HG03571 (cell line): ENCODE measurements around the gene ASH1L.
"Not testable (repeated sequence)": the region's sequence is repeated elsewhere in the genome, so short reads cannot be mapped to it uniquely, and the experiment has no call there.

ENCODE experiments used
- ATAC-seq: cut with Tn5 transposase; IDR thresholded peaks from one replicate; pipeline ENCODE4 v1.9.1; 2021; ENCODE audit not compliant: unreplicated experiment

ASH1L gene

GRCh38 chr1:155499263-155499662, 63.3 kb downstream of the ASH1L start:
- ATAC-seq, result no peak

GRCh38 chr1:155493595-155493994, 69.0 kb downstream of the ASH1L start:
- ATAC-seq, result not testable (repeated sequence)

- ATAC-seq, result not testable (repeated sequence)
Observed at GRCh38 chr1:155488419-155488818, 74.2 kb downstream of the ASH1L start.

DNA sequence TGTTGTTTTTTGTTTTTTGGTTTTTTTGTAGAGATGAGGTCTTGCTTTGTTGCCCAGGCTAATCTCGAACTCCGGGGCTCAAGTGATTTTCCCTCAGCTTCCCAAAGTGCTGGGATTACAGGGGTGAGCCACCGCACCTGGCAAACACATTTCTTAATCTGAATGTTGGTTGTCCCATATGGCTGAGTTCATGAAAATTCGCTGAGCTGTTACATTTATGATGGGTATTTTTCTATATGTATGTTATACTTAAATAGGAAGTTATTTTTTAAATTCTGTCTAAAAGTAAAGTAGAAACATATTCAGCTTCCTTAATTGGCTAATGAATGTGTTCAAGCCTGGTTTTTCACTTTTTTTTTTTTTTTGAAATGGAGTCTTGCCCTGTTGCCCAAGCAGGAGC, 75.1 kb downstream of the ASH1L start:
- no peak for ATAC-seq

- not testable (repeated sequence) for ATAC-seq
Observed at GRCh38 chr1:155486952-155487351, 75.7 kb downstream of the ASH1L start.

DNA sequence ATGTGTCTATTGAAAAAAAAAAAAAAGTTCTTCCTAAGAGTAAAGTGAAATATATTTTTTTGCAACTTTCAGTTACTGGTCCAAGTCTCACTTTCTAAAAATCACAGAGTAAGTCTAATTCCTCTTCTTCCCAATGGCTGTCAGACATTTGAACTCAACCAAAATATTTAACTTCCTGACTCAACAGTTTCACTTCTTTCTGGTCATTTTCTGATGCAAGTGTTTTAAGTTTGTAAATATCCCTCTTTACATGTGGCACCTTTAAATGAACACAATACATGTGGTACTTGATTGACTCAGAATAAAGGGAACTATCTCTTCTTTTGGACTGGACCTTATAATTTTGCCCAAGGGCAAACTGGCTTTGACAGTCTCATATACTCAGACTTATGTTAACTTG, 76.7 kb downstream of the ASH1L start:
- no peak for ATAC-seq

DNA sequence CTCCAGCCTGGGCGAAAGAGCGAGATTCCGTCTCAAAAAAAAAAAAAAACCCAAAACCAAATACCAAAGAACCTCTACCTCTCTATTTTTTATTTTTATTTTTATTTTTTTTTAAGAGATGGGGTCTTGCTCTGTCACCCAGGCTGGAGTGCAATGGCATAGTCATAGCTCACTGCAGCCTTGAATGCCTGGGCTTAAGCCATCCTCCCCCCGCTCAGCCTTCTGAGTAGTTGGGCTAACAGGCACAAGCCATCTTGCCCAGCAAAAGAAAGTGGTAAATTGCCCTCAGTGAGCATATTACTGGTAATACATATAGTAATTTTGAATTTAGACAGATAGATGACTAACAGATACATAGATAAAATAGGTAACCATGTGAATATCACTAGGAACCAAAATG, 77.4 kb downstream of the ASH1L start:
- ATAC-seq, result no peak

DNA sequence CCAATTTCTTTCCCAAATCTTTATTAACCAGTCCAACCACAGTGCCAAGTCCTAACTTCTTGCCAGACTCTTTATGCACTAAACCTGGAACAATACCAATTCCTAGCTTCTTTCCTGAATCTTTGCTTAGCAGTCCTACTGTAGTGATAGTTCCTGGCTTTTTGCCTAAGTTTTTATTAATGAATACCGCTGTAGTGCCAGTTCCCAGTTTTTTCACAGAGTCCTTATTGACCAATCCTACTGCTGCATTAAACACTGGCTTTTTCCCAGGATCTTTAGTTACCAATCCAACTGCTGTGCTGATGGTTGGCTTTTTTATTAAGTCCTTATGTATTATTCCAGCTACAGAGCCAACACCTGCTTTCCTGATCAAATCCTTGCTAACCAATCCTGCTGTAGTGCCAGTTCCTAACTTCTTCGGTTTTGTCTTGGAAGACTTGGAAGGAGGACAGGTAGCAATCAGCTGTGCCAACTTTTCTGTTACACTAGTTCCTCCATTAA, 80.8 kb downstream of the ASH1L start:
- ATAC-seq, result no peak

DNA sequence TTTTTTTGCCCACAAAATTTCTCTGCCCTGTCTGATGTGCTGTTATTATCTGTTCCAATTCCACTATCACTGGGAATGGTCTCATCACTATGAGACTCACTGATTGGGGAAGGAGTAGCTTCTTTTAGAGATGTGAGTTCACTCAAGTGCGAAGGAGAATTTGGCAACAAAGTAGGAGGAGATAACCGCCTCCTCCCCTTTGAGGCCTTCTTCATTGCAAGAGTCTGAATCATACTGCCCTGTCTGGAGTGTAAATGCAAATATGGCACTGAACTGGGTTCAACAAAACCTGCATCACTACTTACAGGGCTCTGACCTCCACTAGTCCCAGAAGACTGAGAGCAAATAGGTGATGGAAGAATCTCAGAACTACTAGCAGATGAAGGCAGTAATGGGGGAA, 83.4 kb downstream of the ASH1L start:
- ATAC-seq, result no peak

GRCh38 chr1:155478270-155478852, 84.2 kb downstream of the ASH1L start:
- no peak for ATAC-seq

GRCh38 chr1:155474146-155474545, 88.5 kb downstream of the ASH1L start:
- no peak for ATAC-seq

- ATAC-seq, result no peak
Observed at GRCh38 chr1:155473151-155473821, 89.3 kb downstream of the ASH1L start.

DNA sequence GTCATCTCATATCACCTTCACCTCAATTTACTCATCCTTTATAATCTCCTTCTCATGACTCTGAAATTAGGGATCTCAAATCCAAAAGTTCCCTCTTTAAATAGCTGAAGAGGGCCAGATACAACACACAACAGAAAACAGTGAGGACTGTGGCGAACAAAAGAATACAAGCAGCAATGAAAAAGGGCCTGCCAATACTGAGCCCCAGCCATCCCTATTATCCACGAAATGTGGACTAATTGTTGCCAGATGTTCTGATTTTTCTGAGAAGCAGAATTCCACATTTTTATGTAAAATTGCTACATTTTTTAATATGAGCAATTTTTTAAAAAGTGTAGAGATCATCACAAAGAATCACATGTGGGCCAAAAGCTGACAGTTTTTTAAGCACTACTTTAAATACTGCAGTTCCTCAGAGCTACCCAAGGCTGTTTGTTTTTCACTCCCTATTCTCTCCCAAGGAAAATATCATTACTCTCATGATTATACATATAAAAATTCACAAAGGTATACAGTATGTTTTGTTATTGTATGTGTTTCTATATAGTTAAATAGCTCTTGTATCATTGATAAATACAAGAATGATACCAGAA, 90.0 kb downstream of the ASH1L start:
- no peak for ATAC-seq

GRCh38 chr1:155471891-155472290, 90.7 kb downstream of the ASH1L start:
- ATAC-seq, result no peak

- no peak for ATAC-seq
Observed at GRCh38 chr1:155471026-155471425, 91.6 kb downstream of the ASH1L start.

GRCh38 chr1:155466996-155467395, 95.6 kb downstream of the ASH1L start:
- no peak for ATAC-seq

- ATAC-seq, result no peak
Observed at GRCh38 chr1:155466617-155466972, 96.0 kb downstream of the ASH1L start.

GRCh38 chr1:155463865-155464650, 98.5 kb downstream of the ASH1L start:
- ATAC-seq, result no peak

DNA sequence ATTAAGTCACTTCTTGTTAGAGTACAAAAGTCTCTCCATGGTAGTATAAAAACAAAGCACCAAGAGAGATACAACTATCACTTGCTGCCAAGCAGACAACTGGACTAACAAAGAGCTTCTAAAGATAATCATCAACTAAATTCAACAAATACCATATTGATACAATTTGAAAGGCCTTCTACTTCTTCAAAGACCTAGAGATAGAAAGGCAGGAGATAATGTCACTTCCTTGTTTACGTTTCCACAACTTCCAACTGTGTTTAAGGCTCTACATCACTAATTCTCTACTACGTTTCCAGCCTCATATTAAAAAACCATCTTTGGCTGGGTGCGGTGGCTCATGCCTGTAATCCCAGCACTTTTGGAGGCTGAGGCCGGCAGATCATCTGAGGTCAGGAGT, 104.5 kb downstream of the ASH1L start:
- no peak for ATAC-seq

GRCh38 chr1:155457266-155457665, 105.3 kb downstream of the ASH1L start:
- no peak for ATAC-seq

DNA sequence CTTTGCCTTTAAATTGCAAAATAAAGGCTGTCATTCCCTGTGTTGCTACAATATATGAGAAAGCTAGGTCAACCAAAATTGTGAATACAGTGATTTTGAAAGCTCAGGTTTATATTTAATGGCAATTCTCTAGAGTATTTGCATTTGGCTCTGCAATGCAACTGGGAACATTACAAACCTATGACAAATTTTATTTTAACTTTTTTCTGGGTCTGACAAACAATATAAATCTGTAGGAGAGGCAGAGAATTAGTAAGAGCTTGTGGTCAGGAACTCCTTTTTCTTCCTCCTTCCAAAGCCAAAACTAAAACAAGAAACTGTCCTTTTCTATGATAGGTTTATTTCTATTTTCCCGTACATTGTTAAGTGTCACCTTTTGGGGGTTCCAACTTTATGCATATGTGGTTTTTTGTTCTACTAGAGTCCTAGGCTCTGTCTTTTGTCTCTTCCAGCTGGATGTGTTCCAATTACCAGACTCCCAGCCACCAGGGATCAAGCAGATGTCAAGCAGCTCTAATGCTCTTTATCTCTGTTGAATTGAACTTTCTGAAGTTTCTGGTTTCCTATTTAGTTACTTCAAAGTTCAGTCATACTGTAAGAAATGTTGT, 106.9 kb downstream of the ASH1L start:
- no peak for ATAC-seq
